Stimulated activated CD4-positive, alpha-beta T cell treated with anti-CD3 and anti-CD28 coated beads, Interleukin-15, amount 100 ng/mL, for 24 hours (primary cell): Measurements from ENCODE around the gene ZFP69B.

Source experiments
- DNase-seq: peaks from one replicate; pipeline ENCODE4 v3.0.0-alpha.2; 2020

Gene ZFP69B

GRCh38 chr1:40449684-40450494 is at the start of gene ZFP69B:
Gene ZFP69B (plus strand): TSS chr1:40450476. CDS start chr1:40450962, 486 bp downstream.
- DNase-seq, result peak; percentile 95

- DNase-seq, result no peak
Observed at GRCh38 chr1:40401473-40402201, 48.6 kb upstream of the ZFP69B start.

- DNase-seq, result no peak
Observed at GRCh38 chr1:40404670-40405462, 45.4 kb upstream of the ZFP69B start.

- DNase-seq, result no peak
Observed at GRCh38 chr1:40405812-40406211, 44.5 kb upstream of the ZFP69B start.

GRCh38 chr1:40407453-40407852 is 42.8 kb upstream of the ZFP69B start:
- no peak for DNase-seq

GRCh38 chr1:40409467-40409866 is 40.8 kb upstream of the ZFP69B start:
- DNase-seq, result no peak

GRCh38 chr1:40411294-40411693 is 39.0 kb upstream of the ZFP69B start:
- no peak for DNase-seq

GRCh38 chr1:40411843-40412242 is 38.4 kb upstream of the ZFP69B start:
- DNase-seq, result no peak

- no peak for DNase-seq
Observed at GRCh38 chr1:40413527-40414252, 36.6 kb upstream of the ZFP69B start.

GRCh38 chr1:40414331-40414730 is 35.9 kb upstream of the ZFP69B start:
- no peak for DNase-seq

GRCh38 chr1:40416709-40417108 is 33.6 kb upstream of the ZFP69B start:
- no peak for DNase-seq

GRCh38 chr1:40421431-40422384 is 28.6 kb upstream of the ZFP69B start:
- no peak for DNase-seq

- no peak for DNase-seq
Observed at GRCh38 chr1:40422630-40423263, 27.5 kb upstream of the ZFP69B start.

- no peak for DNase-seq
Observed at GRCh38 chr1:40423264-40423642, 27.0 kb upstream of the ZFP69B start.

- no peak for DNase-seq
Observed at GRCh38 chr1:40423951-40424618, 26.2 kb upstream of the ZFP69B start.

- DNase-seq, result no peak
Observed at GRCh38 chr1:40425198-40425597, 25.1 kb upstream of the ZFP69B start.

- DNase-seq, result no peak
Observed at GRCh38 chr1:40431385-40431784, 18.9 kb upstream of the ZFP69B start.

GRCh38 chr1:40432644-40433390 is 17.5 kb upstream of the ZFP69B start:
- DNase-seq, result no peak

- DNase-seq, result no peak
Observed at GRCh38 chr1:40435471-40435870, 14.8 kb upstream of the ZFP69B start.

- DNase-seq, result no peak
Observed at GRCh38 chr1:40435876-40436275, 14.4 kb upstream of the ZFP69B start.
